Stimulated activated naive CD4-positive, alpha-beta T cell (primary cell): Measurements from ENCODE around the gene MEGF11.

Experiments
- DNase-seq, 6 experiments: peaks; one replicate each; lab custom pipeline; 2025; lab: John Stamatoyannopoulos, UW

The MEGF11 gene

GRCh38 chr15:66065325-66065724 lies 188.2 kb downstream of the MEGF11 start:
- no peak for DNase-seq

- no peak for DNase-seq
Measured at GRCh38 chr15:66063147-66063546, 190.4 kb downstream of the MEGF11 start.

- DNase-seq, result no peak
Measured at GRCh38 chr15:66057089-66057488, 196.5 kb downstream of the MEGF11 start.

- no peak for DNase-seq
Measured at GRCh38 chr15:66053991-66054390, 199.6 kb downstream of the MEGF11 start.

- DNase-seq, result no peak
Measured at GRCh38 chr15:66051833-66052232, 201.7 kb downstream of the MEGF11 start.

GRCh38 chr15:66050264-66050663 lies 203.3 kb downstream of the MEGF11 start:
- no peak for DNase-seq

GRCh38 chr15:66049353-66049752 lies 204.2 kb downstream of the MEGF11 start:
- no peak for DNase-seq

- DNase-seq, result no peak
Measured at GRCh38 chr15:66047321-66048024, 206.1 kb downstream of the MEGF11 start.

- DNase-seq, result no peak
Measured at GRCh38 chr15:66046751-66047150, 206.8 kb downstream of the MEGF11 start.

- DNase-seq, result no peak
Measured at GRCh38 chr15:66046326-66046725, 207.2 kb downstream of the MEGF11 start.

- no peak for DNase-seq
Measured at GRCh38 chr15:66045542-66045941, 208.0 kb downstream of the MEGF11 start.

GRCh38 chr15:66044837-66045236 lies 208.7 kb downstream of the MEGF11 start:
- DNase-seq, result no peak

- no peak for DNase-seq
Measured at GRCh38 chr15:66043264-66043663, 210.3 kb downstream of the MEGF11 start.

- no peak for DNase-seq
Measured at GRCh38 chr15:66042624-66043023, 210.9 kb downstream of the MEGF11 start.

GRCh38 chr15:66041276-66041675 lies 212.3 kb downstream of the MEGF11 start:
- DNase-seq, result no peak

GRCh38 chr15:66040211-66040892 lies 213.2 kb downstream of the MEGF11 start:
- DNase-seq, result no peak

GRCh38 chr15:66039117-66039871 lies 214.3 kb downstream of the MEGF11 start:
- DNase-seq, result no peak

- no peak for DNase-seq
Measured at GRCh38 chr15:66038387-66039116, 215.0 kb downstream of the MEGF11 start.

GRCh38 chr15:66036859-66037258 lies 216.7 kb downstream of the MEGF11 start:
- DNase-seq, result no peak

- DNase-seq, result no peak
Measured at GRCh38 chr15:66035901-66036300, 217.6 kb downstream of the MEGF11 start.

- no peak for DNase-seq
Measured at GRCh38 chr15:66033143-66033542, 220.4 kb downstream of the MEGF11 start.

GRCh38 chr15:66032006-66032405 lies 221.5 kb downstream of the MEGF11 start:
- no peak for DNase-seq
